Neural cell (in vitro differentiated cells): ENCODE data around the gene RAD9B. TPM values are rescaled to one million over a fixed set of nuclear protein-coding genes. Genes with fewer than 3 reads are reported as not detected.
"Not testable (repeated sequence)": the region's sequence is repeated elsewhere in the genome, so short reads cannot be mapped to it uniquely, and the experiment has no call there.

Source experiments
- H2AFZ ChIP-seq: fragments of 200-600, 300-800 bp; sonication (generic), shearing (Covaris generic); 2 replicates; pipeline ENCODE4 v1.6.0; 2014; ENCODE audit warnings: low read depth, mild to moderate bottlenecking, antibody characterized with exemption, low read length, moderate library complexity
- H3F3A ChIP-seq: fragments of 200-600 bp; shearing (Covaris generic); 2 replicates; pipeline ENCODE4 v1.6.1; 2016; ENCODE audit warnings: mild to moderate bottlenecking, moderate library complexity, mixed read lengths, antibody characterized with exemption, low read length; ENCODE audit not compliant: insufficient read depth, poor library complexity, severe bottlenecking
- H3K27ac ChIP-seq: fragments of 200-600, 300-800 bp; sonication (generic), shearing (Covaris generic); 2 replicates; pipeline ENCODE4 v1.5.1; 2014; ENCODE audit warnings: mild to moderate bottlenecking, low read length, moderate library complexity
- H3K27me3 ChIP-seq: fragments of 300-800, 200-600 bp; sonication (generic), shearing (Covaris generic); 2 replicates; pipeline ENCODE4 v1.6.0; 2014; ENCODE audit warnings: mild to moderate bottlenecking, low read depth, low read length, moderate library complexity; ENCODE audit not compliant: insufficient read depth
- H3K36me3 ChIP-seq: fragments of 300-800, 200-600 bp; sonication (generic), shearing (Covaris generic); 2 replicates; pipeline ENCODE4 v1.5.1; 2014; ENCODE audit warnings: mild to moderate bottlenecking, antibody characterized with exemption, low read length, moderate library complexity; ENCODE audit not compliant: insufficient read depth
- H3K4me2 ChIP-seq: fragments of 300-800, 200-600 bp; sonication (generic), shearing (Covaris generic); 2 replicates; pipeline ENCODE4 v1.6.0; 2014; ENCODE audit warnings: mild to moderate bottlenecking, low read length
- H3K4me3 ChIP-seq: fragments of 300-800, 200-600 bp; sonication (generic), shearing (Covaris generic); 2 replicates; pipeline ENCODE4 v1.5.1; 2014; ENCODE audit warnings: mild to moderate bottlenecking, low read length, moderate library complexity
- H3K79me2 ChIP-seq: fragments of 200-600 bp; shearing (Covaris generic); replicated peaks from 2 replicates; pipeline ENCODE4 v1.6.0; 2014; ENCODE audit warnings: mild to moderate bottlenecking, low read length, moderate library complexity; ENCODE audit not compliant: insufficient read depth
- H3K9ac ChIP-seq: fragments of 300-800, 200-600 bp; sonication (generic), shearing (Covaris generic); 2 replicates; pipeline ENCODE4 v1.6.1; 2016; ENCODE audit warnings: mild to moderate bottlenecking, low read length, mixed read lengths
- H3K9me2 ChIP-seq: fragments of 200-600 bp; shearing (Covaris generic); 2 replicates; pipeline ENCODE4 v1.6.1; 2016; ENCODE audit warnings: mild to moderate bottlenecking, low read length, mixed read lengths; ENCODE audit not compliant: insufficient read depth
- H3K9me3 ChIP-seq: fragments of 200-600, 300-800 bp; sonication (generic), shearing (Covaris generic); 2 replicates; pipeline ENCODE4 v1.6.1; 2016; ENCODE audit warnings: mild to moderate bottlenecking, mixed run types, low read length, moderate library complexity, mixed read lengths
- H4K20me1 ChIP-seq: fragments of 200-600 bp; shearing (Covaris generic); 2 replicates; pipeline ENCODE4 v1.6.1; 2016; ENCODE audit warnings: mild to moderate bottlenecking, mixed run types; ENCODE audit not compliant: insufficient read depth
- CTCF ChIP-seq: fragments of 450-650 bp; IDR thresholded peaks from 2 replicates; pipeline ENCODE4 v1.5.1; 2014; ENCODE audit warnings: antibody characterized with exemption, mild to moderate bottlenecking, moderate library complexity; ENCODE audit not compliant: poor library complexity, severe bottlenecking
- EP300 ChIP-seq: fragments of 450-650 bp; conservative IDR thresholded peaks from 2 replicates; pipeline ENCODE4 v1.6.1; 2014; ENCODE audit warnings: antibody characterized with exemption, mild to moderate bottlenecking, moderate library complexity; ENCODE audit not compliant: poor library complexity, severe bottlenecking
- EZH2 ChIP-seq: fragments of 200-600, 300-800 bp; shearing (Covaris generic), sonication (generic); IDR thresholded peaks from 2 replicates; pipeline ENCODE4 v1.6.1; 2014; ENCODE audit warnings: antibody characterized with exemption, low read length, borderline replicate concordance, mild to moderate bottlenecking; ENCODE audit not compliant: insufficient read depth, poor library complexity, severe bottlenecking
- MXI1 ChIP-seq: fragments of 450-650 bp; conservative IDR thresholded peaks from 2 replicates; pipeline ENCODE4 v1.6.1; 2014; ENCODE audit warnings: antibody characterized with exemption, mild to moderate bottlenecking; ENCODE audit not compliant: poor library complexity, severe bottlenecking
- POLR2AphosphoS5 ChIP-seq: IDR thresholded peaks from 2 replicates; pipeline ENCODE4 v1.6.1; 2012
- RAD21 ChIP-seq: fragments of 450-650 bp; conservative IDR thresholded peaks from 2 replicates; pipeline ENCODE4 v1.6.1; 2014; ENCODE audit warnings: antibody characterized with exemption, mild to moderate bottlenecking, moderate library complexity
- SMC3 ChIP-seq: fragments of 450-650 bp; conservative IDR thresholded peaks from 2 replicates; pipeline ENCODE4 v1.6.1; 2014; ENCODE audit warnings: antibody characterized with exemption, mild to moderate bottlenecking, moderate library complexity; ENCODE audit not compliant: poor library complexity
- TAF1 ChIP-seq: IDR thresholded peaks from 2 replicates; pipeline ENCODE4 v1.6.1; 2012; ENCODE audit warnings: low read depth
- polyA plus RNA-seq: library from polyadenylated mRNA; depleted of rRNA; stranded (reverse); fragments of >200 nt; gene quantifications from 2 replicates; pipeline ENCODE4 v1.2.3, GENCODE V29; 2014
- TF ChIP-seq, protein P1 (sequence below): IDR thresholded peaks from 2 replicates; pipeline ENCODE4 v1.6.1; 2012; ENCODE audit warnings: borderline replicate concordance

The RAD9B gene
- polyA plus RNA-seq, 1 donor from 2014 or later, result 0.90 TPM

- not testable (repeated sequence) for H3K4me2 ChIP-seq, H3K4me3 ChIP-seq, H3K9ac ChIP-seq, H3K36me3 ChIP-seq, H2AFZ ChIP-seq, H3K27me3 ChIP-seq, H3K9me3 ChIP-seq, H3F3A ChIP-seq, H4K20me1 ChIP-seq, H3K27ac ChIP-seq, H3K9me2 ChIP-seq
- H3K79me2 ChIP-seq, result peaks cover 14% of the 10 kb centered on the region
Measured at GRCh38 chr12:110465765-110466164, 36.4 kb upstream of the RAD9B start.

GRCh38 chr12:110466791-110467190 is 35.3 kb upstream of the RAD9B start:
- Histone ChIP-seq H3K36me3 (no peaks in the 10 kb centered on the region), H2AFZ (no peak overlapping the region), H3K9me3 (no peaks in the 10 kb centered on the region), H4K20me1 (no peaks in the 10 kb centered on the region), H3F3A (no peaks in the 10 kb centered on the region), H3K4me2 (peak overlapping the region; percentile 90), H3K9me2 (no peaks in the 10 kb centered on the region), H3K27me3 (no peaks in the 10 kb centered on the region), H3K27ac (no peak overlapping the region), H3K79me2 (peaks cover 14% of the 10 kb centered on the region), H3K4me3 (peak overlapping the region; percentile 97), H3K9ac (no peak overlapping the region)
- TF ChIP-seq SMC3 (no peak), POLR2AphosphoS5 (no peak), CTCF (no peak), TAF1 (no peak), MXI1 (no peak), EZH2 (no peak), RAD21 (no peak), EP300 (no peak)
- TF ChIP-seq, protein P1, sequence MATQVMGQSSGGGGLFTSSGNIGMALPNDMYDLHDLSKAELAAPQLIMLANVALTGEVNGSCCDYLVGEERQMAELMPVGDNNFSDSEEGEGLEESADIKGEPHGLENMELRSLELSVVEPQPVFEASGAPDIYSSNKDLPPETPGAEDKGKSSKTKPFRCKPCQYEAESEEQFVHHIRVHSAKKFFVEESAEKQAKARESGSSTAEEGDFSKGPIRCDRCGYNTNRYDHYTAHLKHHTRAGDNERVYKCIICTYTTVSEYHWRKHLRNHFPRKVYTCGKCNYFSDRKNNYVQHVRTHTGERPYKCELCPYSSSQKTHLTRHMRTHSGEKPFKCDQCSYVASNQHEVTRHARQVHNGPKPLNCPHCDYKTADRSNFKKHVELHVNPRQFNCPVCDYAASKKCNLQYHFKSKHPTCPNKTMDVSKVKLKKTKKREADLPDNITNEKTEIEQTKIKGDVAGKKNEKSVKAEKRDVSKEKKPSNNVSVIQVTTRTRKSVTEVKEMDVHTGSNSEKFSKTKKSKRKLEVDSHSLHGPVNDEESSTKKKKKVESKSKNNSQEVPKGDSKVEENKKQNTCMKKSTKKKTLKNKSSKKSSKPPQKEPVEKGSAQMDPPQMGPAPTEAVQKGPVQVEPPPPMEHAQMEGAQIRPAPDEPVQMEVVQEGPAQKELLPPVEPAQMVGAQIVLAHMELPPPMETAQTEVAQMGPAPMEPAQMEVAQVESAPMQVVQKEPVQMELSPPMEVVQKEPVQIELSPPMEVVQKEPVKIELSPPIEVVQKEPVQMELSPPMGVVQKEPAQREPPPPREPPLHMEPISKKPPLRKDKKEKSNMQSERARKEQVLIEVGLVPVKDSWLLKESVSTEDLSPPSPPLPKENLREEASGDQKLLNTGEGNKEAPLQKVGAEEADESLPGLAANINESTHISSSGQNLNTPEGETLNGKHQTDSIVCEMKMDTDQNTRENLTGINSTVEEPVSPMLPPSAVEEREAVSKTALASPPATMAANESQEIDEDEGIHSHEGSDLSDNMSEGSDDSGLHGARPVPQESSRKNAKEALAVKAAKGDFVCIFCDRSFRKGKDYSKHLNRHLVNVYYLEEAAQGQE, result no peak

DNA sequence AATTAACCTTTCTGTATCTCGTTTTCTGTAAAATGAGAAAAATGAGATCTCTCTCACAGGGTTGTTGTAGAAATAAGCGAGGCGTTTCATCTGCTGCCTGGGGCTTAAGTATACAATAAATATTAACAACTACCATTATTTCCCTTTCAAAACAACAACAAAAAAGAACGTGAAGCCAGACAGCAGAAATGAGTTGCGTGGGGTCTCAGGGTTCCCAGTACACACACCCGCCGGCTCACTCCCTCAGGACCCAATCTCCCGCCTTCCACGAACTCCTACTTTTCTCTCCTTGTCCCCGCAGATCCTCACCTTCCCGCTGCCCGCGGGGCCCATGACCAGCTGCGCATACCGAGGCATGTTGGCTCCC is 34.3 kb upstream of the RAD9B start:
- Histone ChIP-seq H4K20me1 (no peaks in the 10 kb centered on the region), H3K4me3 (peak overlapping the region; percentile 97), H2AFZ (peak overlapping the region; percentile 43), H3K79me2 (peaks cover 14% of the 10 kb centered on the region), H3F3A (no peaks in the 10 kb centered on the region), H3K9me3 (no peaks in the 10 kb centered on the region), H3K36me3 (no peaks in the 10 kb centered on the region), H3K27me3 (no peaks in the 10 kb centered on the region), H3K9me2 (no peaks in the 10 kb centered on the region), H3K27ac (peak overlapping the region; percentile 49), H3K4me2 (peak overlapping the region; percentile 90), H3K9ac (peak overlapping the region; percentile 64)
- TF ChIP-seq CTCF (no peak), MXI1 (no peak), EP300 (no peak), POLR2AphosphoS5 (no peak), RAD21 (no peak), SMC3 (no peak), EZH2 (no peak), TAF1 (no peak)
- TF ChIP-seq, protein P1, result no peak
